ENCODE results near the gene EPX. TPM values are rescaled to one million over a fixed set of nuclear protein-coding genes. Genes with fewer than 3 reads are reported as not detected.

EPX gene
- total and polyA plus RNA-seq, 2 donors from 2014 or later: 0.19 TPM; not detected in 1

DNA sequence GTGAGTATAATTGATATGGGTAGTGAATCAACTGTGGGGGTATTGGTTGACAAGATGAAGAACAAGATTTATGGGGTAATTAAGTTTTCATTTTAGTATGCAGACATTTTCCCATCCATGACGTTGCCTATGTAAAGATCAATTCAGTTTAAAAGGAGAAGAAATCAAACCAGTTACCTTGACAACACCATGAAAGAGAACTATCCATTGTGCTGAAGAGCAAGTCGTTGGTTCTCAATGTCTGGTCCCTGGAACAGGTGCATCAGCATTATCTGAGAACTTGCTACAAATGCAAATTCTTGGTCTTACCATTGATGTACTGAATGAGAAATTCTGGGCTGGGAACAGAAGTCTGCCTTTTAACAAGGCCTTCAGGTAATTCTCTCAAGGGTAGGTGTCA, 26.5 kb upstream of the EPX start:
- no peaks in the 10 kb centered on the region for H3K4me1 ChIP-seq (ENCODE audit: control insufficient read depth in 2 of 3, insufficient read depth in 2 of 3, low read depth in 1 of 3, low read length in 3 of 3)
- H3K9ac ChIP-seq (ENCODE audit: low read length in 3 of 3): no peak overlapping the region
- TF ChIP-seq, protein P1, sequence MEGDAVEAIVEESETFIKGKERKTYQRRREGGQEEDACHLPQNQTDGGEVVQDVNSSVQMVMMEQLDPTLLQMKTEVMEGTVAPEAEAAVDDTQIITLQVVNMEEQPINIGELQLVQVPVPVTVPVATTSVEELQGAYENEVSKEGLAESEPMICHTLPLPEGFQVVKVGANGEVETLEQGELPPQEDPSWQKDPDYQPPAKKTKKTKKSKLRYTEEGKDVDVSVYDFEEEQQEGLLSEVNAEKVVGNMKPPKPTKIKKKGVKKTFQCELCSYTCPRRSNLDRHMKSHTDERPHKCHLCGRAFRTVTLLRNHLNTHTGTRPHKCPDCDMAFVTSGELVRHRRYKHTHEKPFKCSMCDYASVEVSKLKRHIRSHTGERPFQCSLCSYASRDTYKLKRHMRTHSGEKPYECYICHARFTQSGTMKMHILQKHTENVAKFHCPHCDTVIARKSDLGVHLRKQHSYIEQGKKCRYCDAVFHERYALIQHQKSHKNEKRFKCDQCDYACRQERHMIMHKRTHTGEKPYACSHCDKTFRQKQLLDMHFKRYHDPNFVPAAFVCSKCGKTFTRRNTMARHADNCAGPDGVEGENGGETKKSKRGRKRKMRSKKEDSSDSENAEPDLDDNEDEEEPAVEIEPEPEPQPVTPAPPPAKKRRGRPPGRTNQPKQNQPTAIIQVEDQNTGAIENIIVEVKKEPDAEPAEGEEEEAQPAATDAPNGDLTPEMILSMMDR (IDR thresholded peaks at IDR 0.05; ENCODE audit: borderline replicate concordance, extremely low read depth, insufficient read depth): no peak
- no peak overlapping the region for H3K4me3 ChIP-seq (ENCODE audit: low read length in 3 of 3)
- FAIRE-seq: no peak
- no peaks in the 10 kb centered on the region for H3K36me3 ChIP-seq (ENCODE audit: control insufficient read depth in 2 of 3, insufficient read depth in 3 of 3, low read length in 3 of 3)
- DNase-seq: peak in 1 of 5 donors; percentile 2
- intact Hi-C loops (cut with DNase I): no loop called here
- no peaks in the 10 kb centered on the region for H3K9me3 ChIP-seq (ENCODE audit: control insufficient read depth in 2 of 3, insufficient read depth in 1 of 3, low read length in 3 of 3)
- H3K27ac ChIP-seq (ENCODE audit: low read depth in 2 of 2, low read length in 2 of 2): no peak overlapping the region
- no peaks in the 10 kb centered on the region for H3K27me3 ChIP-seq (ENCODE audit: control insufficient read depth, insufficient read depth, low read length)

DNA sequence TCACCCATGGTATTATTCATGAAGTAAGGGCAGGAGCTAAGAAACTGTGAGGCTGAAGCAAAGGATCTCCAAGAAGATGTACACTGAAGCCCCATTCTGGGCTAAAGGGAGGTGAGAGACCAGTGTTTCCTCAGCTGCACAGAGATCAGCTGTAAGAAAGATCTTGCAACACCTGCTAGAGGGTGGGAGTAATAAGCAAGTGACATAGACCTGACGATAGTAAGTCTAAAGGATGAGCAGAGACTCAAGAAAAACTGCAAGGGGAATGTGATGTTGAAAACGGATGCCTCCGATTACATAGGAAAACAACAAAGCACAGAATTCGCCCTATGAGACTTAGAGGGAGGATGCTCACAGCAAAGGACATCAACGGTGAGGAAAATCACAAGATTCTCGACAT, 25.8 kb upstream of the EPX start, which contains the start of gene OR4D2:
Gene OR4D2 (plus strand): TSS at position 301 of the 400 bp plus-strand sequence. CDS start 2,674 bp downstream, outside the sequence.
- Histone ChIP-seq H3K4me1 (ENCODE audit: control insufficient read depth in 2 of 3, insufficient read depth in 2 of 3, low read depth in 1 of 3, low read length in 3 of 3) (no peaks in the 10 kb centered on the region), H3K4me3 (ENCODE audit: low read length in 3 of 3) (no peak within 1 kb of the TSS), H3K9ac (ENCODE audit: low read length in 3 of 3) (no peak within 1 kb of the TSS), H3K9me3 (ENCODE audit: control insufficient read depth in 2 of 3, insufficient read depth in 1 of 3, low read length in 3 of 3) (no peaks in the 10 kb centered on the region), H3K27me3 (ENCODE audit: control insufficient read depth, insufficient read depth, low read length) (no peaks in the 10 kb centered on the region), H3K27ac (ENCODE audit: low read depth in 2 of 2, low read length in 2 of 2) (no peak within 1 kb of the TSS), H3K36me3 (ENCODE audit: control insufficient read depth in 2 of 3, insufficient read depth in 3 of 3, low read length in 3 of 3) (no peaks in the 10 kb centered on the region)
- FAIRE-seq (no peak), DNase-seq (no peak)
- intact Hi-C loops (cut with DNase I): no loop called here
- TF ChIP-seq, protein P1 (IDR thresholded peaks at IDR 0.05; ENCODE audit: borderline replicate concordance, extremely low read depth, insufficient read depth): no peak

DNA sequence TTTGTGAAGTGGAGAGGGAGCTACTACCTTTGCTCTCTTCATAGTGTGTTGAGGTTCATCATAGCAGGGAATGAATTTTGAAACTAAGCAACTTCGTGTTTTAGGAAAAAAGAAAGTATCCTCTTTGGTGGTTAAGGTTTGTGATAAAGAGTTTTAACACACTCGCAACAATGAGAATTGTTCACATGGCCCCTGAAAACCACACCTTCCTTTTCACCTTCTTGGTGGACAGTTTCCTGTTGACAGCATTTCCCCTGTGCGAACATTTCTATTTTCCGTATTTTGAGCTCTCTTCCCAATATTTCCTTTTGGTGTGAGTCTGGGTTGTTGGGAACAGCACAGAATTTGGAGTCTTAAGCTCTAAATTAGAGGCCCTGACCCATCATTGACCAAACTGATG, 21.9 kb upstream of the EPX start:
- Histone ChIP-seq H3K27me3 (ENCODE audit: control insufficient read depth, insufficient read depth, low read length) (no peaks in the 10 kb centered on the region), H3K27ac (ENCODE audit: low read depth in 2 of 2, low read length in 2 of 2) (no peak overlapping the region), H3K4me3 (ENCODE audit: low read length in 3 of 3) (no peak overlapping the region), H3K9me3 (ENCODE audit: control insufficient read depth in 2 of 3, insufficient read depth in 1 of 3, low read length in 3 of 3) (no peaks in the 10 kb centered on the region), H3K4me1 (ENCODE audit: control insufficient read depth in 2 of 3, insufficient read depth in 2 of 3, low read depth in 1 of 3, low read length in 3 of 3) (no peaks in the 10 kb centered on the region), H3K9ac (ENCODE audit: low read length in 3 of 3) (no peak overlapping the region), H3K36me3 (ENCODE audit: control insufficient read depth in 2 of 3, insufficient read depth in 3 of 3, low read length in 3 of 3) (no peaks in the 10 kb centered on the region)
- intact Hi-C loops (cut with DNase I): no loop called here
- DNase-seq: no peak
- FAIRE-seq: no peak
- TF ChIP-seq, protein P1 (IDR thresholded peaks at IDR 0.05; ENCODE audit: borderline replicate concordance, extremely low read depth, insufficient read depth): no peak

All from kidney (tissue), 14 donors.